ENCODE results near the gene RTF1.

DNA sequence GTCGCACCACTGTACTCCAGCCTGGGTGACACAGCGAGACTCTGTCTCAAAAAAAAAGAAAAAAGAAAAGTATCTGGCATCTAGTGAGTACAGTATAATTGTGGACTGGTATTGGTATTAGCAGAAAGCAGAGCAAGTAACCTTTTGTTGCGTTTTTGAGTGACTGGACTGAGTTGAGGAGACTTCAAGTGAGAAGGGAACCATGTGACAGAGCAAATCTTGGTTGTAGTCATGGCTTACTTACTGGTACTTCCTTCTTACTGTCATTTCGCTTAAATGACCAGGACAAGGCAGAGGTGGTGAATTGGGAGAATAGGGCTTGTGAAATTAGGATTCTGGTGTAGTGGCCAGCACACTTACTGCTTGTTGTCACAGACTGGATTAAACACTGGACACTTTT, 20.6 kb downstream of the RTF1 start:
- TF ChIP-seq, protein P1, sequence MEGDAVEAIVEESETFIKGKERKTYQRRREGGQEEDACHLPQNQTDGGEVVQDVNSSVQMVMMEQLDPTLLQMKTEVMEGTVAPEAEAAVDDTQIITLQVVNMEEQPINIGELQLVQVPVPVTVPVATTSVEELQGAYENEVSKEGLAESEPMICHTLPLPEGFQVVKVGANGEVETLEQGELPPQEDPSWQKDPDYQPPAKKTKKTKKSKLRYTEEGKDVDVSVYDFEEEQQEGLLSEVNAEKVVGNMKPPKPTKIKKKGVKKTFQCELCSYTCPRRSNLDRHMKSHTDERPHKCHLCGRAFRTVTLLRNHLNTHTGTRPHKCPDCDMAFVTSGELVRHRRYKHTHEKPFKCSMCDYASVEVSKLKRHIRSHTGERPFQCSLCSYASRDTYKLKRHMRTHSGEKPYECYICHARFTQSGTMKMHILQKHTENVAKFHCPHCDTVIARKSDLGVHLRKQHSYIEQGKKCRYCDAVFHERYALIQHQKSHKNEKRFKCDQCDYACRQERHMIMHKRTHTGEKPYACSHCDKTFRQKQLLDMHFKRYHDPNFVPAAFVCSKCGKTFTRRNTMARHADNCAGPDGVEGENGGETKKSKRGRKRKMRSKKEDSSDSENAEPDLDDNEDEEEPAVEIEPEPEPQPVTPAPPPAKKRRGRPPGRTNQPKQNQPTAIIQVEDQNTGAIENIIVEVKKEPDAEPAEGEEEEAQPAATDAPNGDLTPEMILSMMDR (IDR thresholded peaks at IDR 0.05) = no peak
- TF ChIP-seq POLR2A (IDR thresholded peaks at IDR 0.05) = no peak

Data from lower leg skin (tissue), 3 donors.